ENCODE data around the gene TRIP10.
"Not testable (repeated sequence)": the region's sequence is repeated elsewhere in the genome, so short reads cannot be mapped to it uniquely, and the experiment has no call there.

The TRIP10 gene

GRCh38 chr19:6754653-6755463 lies 15.4 kb downstream of the TRIP10 start:
- no peak for DNase-seq (ENCODE audit: low read depth)
- no peak overlapping the region for H3K4me3 ChIP-seq (ENCODE audit: low read depth, low read length)
- TF ChIP-seq CTCF (IDR thresholded peaks at IDR 0.05; ENCODE audit: low read depth, low read length, missing control alignments) = no peak
- in situ Hi-C loops (cut with HindIII; ENCODE audit: low sequenced_read_pairs) = no loop called here

- in situ Hi-C loops (cut with HindIII; ENCODE audit: low sequenced_read_pairs) = no loop called here
- H3K4me3 ChIP-seq (ENCODE audit: low read depth, low read length) = no peak overlapping the region
- no peak for DNase-seq (ENCODE audit: low read depth)
- no peak for TF ChIP-seq CTCF (IDR thresholded peaks at IDR 0.05; ENCODE audit: low read depth, low read length, missing control alignments)
These were observed 21.1 kb downstream of the TRIP10 start for GRCh38 chr19:6760606-6761005.

- no peak for DNase-seq (ENCODE audit: low read depth)
- in situ Hi-C loops (cut with HindIII; ENCODE audit: low sequenced_read_pairs) = no loop called here
- H3K4me3 ChIP-seq (ENCODE audit: low read depth, low read length) = no peak overlapping the region
- no peak for TF ChIP-seq CTCF (IDR thresholded peaks at IDR 0.05; ENCODE audit: low read depth, low read length, missing control alignments)
These were observed 21.7 kb downstream of the TRIP10 start for GRCh38 chr19:6761053-6761676.

GRCh38 chr19:6762253-6762797 lies 22.8 kb downstream of the TRIP10 start:
- H3K4me3 ChIP-seq (ENCODE audit: low read depth, low read length); in situ Hi-C loops (cut with HindIII; ENCODE audit: low sequenced_read_pairs); DNase-seq (ENCODE audit: low read depth): not testable (repeated sequence)

- in situ Hi-C loops (cut with HindIII; ENCODE audit: low sequenced_read_pairs) = no loop called here
- no peak for TF ChIP-seq CTCF (IDR thresholded peaks at IDR 0.05; ENCODE audit: low read depth, low read length, missing control alignments)
- no peak for DNase-seq (ENCODE audit: low read depth)
- H3K4me3 ChIP-seq (ENCODE audit: low read depth, low read length) = no peak overlapping the region
These were observed 26.4 kb downstream of the TRIP10 start for GRCh38 chr19:6765738-6766356.

- no peak overlapping the region for H3K4me3 ChIP-seq (ENCODE audit: low read depth, low read length)
- TF ChIP-seq CTCF (IDR thresholded peaks at IDR 0.05; ENCODE audit: low read depth, low read length, missing control alignments) = no peak
- in situ Hi-C loops (cut with HindIII; ENCODE audit: low sequenced_read_pairs) = no loop called here
- DNase-seq (ENCODE audit: low read depth) = no peak
These were observed 27.0 kb downstream of the TRIP10 start for GRCh38 chr19:6766357-6767080.

Data from astrocyte of the cerebellum (primary cell).